Activated naive CD4-positive, alpha-beta T cell treated with anti-CD3 and anti-CD28 coated beads, Interleukin-2, amount 50 U/mL, for 72 hours (primary cell): ENCODE measurements around the gene MMP25. TPM values are rescaled to one million over a fixed set of nuclear protein-coding genes. Genes with fewer than 3 reads are reported as not detected.
A peak's percentile ranks its signal among the peaks of the same experiment; 100 is the strongest.

Source experiments
- ATAC-seq, 2 donors: fragments of 150-1000 bp; cut with Tn5 transposase; 2 replicates each; pipeline ENCODE4 v1.10.0; 2021; ENCODE audit warnings: mild to moderate bottlenecking in 2 of 2, moderate library complexity in 2 of 2
- DNase-seq, 2 donors: peaks; one replicate each; pipeline ENCODE4 v3.0.0; 2021 to 2022; ENCODE audit warnings: low spot score in 2 of 2
- H3K27ac Mint-ChIP-seq, 2 donors: one replicate each; pipeline ENCODE4 v1.8.0; 2022; ENCODE audit warnings: mild to moderate bottlenecking in 2 of 2, mixed read lengths in 2 of 2
- H3K36me3 Mint-ChIP-seq, 2 donors: one replicate each; pipeline ENCODE4 v1.8.0; 2022; ENCODE audit warnings: mixed read lengths in 2 of 2
- H3K9me3 Mint-ChIP-seq, 2 donors: one replicate each; pipeline ENCODE4 v1.8.0; 2022; ENCODE audit warnings: mixed read lengths in 2 of 2
- total RNA-seq, 2 donors: library from RNA; stranded (reverse); gene quantifications; one replicate each; pipeline ENCODE4 v1.2.3, GENCODE V29; 2022

Gene MMP25
- 1 to 10 TPM; 1.8 to 2.0 TPM for total RNA-seq

DNA sequence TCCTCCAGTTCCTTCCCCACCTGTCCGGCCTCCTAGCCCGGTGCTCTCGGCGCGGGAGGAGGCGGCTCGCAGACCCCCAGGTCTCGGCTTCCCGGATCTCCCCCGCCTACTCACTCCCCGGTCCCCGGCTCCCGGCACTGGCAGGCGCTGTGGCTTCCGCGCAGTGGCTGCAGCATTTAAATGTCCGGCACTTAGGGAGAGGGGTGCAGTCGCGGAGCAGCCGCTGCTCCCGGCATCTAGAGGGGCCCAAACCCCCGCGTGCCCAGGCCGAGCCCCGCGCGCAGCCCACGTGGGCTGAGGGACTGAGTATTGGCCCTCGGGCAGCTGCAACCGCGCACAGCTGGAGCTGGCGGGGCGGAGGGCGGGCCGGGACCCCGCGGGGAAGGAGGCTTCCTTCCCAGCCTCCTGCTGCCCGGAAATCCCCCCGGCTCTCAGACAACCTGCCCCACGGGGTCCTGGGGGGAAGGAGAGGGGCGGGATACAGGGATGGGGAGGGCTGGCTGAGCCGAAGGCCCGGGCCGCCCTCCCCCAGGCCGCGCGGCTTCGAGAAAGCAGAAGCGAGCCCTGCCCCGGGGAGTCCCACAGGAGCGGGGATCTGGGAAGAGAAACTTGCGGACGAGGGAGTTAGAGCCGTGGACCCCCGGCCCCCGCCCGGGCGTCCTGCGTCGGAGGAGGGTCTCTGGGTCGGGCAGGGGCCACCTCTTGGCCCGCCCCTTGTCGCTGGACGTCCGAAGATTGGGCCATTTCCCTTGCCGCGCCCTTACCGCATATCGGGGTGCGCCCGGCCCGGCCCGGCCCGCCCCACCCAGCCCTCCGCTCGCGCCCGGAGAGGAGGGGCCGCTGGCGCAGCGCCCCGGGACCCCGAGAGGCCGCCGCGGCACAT is at the start of gene MMP25:
MMP25 (plus strand) TSS at position 804 of the 883 bp plus-strand sequence. CDS start 357 bp downstream, outside the sequence.
- no peak for DNase-seq
- peak; percentile 30 to 53 for ATAC-seq
- H3K9me3 Mint-ChIP-seq, result no peaks in the 10 kb centered on the region
- no peaks in the 10 kb centered on the region for H3K36me3 Mint-ChIP-seq
- peak within 1 kb of the TSS in 1 of 2 donors; percentile 50 for H3K27ac Mint-ChIP-seq

DNA sequence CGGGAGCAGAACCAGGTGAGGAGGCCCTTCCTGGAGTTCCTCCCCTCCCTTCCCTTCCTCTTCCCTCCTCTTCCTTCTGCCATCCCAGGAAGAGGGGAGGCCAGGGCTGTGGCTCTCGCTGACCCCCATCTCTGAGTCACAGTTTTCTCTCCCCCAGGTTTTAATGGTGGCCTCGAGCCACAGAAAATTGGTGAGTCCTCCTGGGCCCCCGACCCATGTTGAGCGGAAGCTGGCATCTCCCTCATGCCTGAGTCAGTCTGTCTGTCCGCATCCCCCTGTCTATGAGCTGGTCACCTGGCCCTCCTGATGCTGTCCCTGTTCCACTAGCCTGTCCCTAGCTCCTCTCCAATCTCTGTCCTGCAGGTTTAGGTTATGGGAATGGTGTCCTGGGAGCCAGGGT is 46.4 kb upstream of the MMP25 start:
- Mint-ChIP-seq H3K36me3 (no peaks in the 10 kb centered on the region), H3K9me3 (no peaks in the 10 kb centered on the region), H3K27ac (no peak overlapping the region)
- no peak for DNase-seq
- ATAC-seq, result no peak

DNA sequence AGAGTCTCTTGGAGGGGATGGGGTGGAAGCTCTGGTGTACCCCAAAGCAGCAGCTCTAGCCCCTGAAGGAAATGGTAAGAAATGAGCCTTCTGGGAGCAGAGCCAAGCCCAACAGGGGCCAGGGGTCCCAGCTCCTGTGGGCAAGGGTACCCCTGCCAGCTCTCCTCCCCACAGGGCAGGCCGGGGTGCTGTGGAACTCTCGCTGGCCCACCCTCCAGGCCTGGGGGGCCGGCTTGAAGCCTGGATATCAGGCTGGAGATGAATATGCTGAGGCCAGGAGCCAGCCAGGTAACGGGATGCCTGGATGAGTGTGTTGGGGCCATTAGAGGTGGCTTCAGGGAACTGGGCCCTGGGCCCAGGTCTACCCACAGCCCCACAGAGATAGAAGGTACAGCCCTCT is 45.8 kb upstream of the MMP25 start:
- no peaks in the 10 kb centered on the region for H3K36me3 Mint-ChIP-seq
- DNase-seq (no peak), ATAC-seq (no peak)
- H3K27ac Mint-ChIP-seq, result no peak overlapping the region
- H3K9me3 Mint-ChIP-seq, result no peaks in the 10 kb centered on the region

- H3K36me3 Mint-ChIP-seq, result no peaks in the 10 kb centered on the region
- ATAC-seq (no peak), DNase-seq (no peak)
- no peaks in the 10 kb centered on the region for H3K9me3 Mint-ChIP-seq
- H3K27ac Mint-ChIP-seq, result no peak overlapping the region
These were observed 45.0 kb upstream of the MMP25 start for GRCh38 chr16:3001316-3001715.

GRCh38 chr16:3003582-3004270 is 42.6 kb upstream of the MMP25 start:
- Mint-ChIP-seq H3K9me3 (no peaks in the 10 kb centered on the region), H3K36me3 (no peaks in the 10 kb centered on the region), H3K27ac (no peak overlapping the region)
- ATAC-seq, result peak; percentile 98 to 99
- DNase-seq, result peak; percentile 96 to 98

- Mint-ChIP-seq H3K36me3 (no peaks in the 10 kb centered on the region), H3K9me3 (no peaks in the 10 kb centered on the region), H3K27ac (no peak overlapping the region)
- ATAC-seq, result peak; percentile 14 to 17
- DNase-seq, result peak in 1 of 2 donors; percentile 26
These were observed 42.0 kb upstream of the MMP25 start for GRCh38 chr16:3004319-3004718.

GRCh38 chr16:3004781-3005284 is 41.5 kb upstream of the MMP25 start:
- H3K9me3 Mint-ChIP-seq, result no peaks in the 10 kb centered on the region
- H3K27ac Mint-ChIP-seq, result no peak overlapping the region
- ATAC-seq (no peak), DNase-seq (no peak)
- no peaks in the 10 kb centered on the region for H3K36me3 Mint-ChIP-seq

DNA sequence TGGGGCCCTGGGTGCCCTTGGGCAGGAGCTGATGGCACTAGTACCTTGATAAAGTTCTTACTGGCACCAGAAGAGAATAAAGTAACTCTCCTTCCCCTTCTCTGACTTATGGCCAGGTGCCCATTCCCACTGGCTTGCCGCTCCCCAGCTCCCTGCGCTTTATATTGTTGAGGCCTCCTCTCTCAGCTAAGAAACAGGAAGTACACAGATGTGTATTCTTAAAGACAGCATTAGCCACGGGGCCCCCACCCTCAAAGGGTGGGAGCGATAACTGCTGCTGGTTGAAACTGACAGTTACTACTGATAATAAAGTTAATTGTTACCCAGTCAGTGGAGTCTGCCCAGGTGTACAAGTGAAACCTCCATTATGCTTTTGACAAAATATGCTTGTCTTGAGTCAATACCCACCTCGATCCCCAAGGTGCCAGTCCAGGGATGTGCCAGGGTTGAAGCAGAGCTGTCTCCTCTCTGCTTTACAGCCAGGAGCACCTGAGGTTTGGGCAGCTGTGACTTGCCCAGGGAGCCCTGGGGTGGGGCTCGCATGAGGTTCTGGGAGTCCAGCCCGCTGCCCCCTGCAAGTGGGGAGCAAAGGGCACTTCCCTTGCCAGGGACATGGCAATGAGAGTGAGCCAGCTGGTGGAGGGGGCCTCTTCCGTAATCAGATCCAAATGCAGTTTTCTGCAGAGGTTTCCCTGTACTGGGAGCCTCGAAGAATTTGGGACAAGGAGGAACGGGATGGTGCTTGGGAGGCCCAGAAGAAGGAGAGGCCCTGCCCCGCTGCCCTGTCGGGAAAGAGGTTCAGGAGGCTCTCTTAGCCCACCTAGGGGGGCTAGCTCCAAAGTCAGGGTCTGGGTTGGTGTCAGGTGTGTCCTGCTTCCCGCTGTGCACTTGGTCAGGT is 39.1 kb upstream of the MMP25 start:
- no peaks in the 10 kb centered on the region for H3K9me3 Mint-ChIP-seq
- no peak for DNase-seq

GRCh38 chr16:3007957-3008689 is 38.2 kb upstream of the MMP25 start:
- ATAC-seq (no peak), DNase-seq (no peak)
- Mint-ChIP-seq H3K36me3 (no peaks in the 10 kb centered on the region), H3K9me3 (no peaks in the 10 kb centered on the region), H3K27ac (no peak overlapping the region)

More for the DNA sequence above, 39.1 kb upstream of the MMP25 start:
- Mint-ChIP-seq H3K36me3 (no peaks in the 10 kb centered on the region), H3K27ac (no peak overlapping the region)
- ATAC-seq, result no peak

- DNase-seq (no peak), ATAC-seq (no peak)
- Mint-ChIP-seq H3K36me3 (no peaks in the 10 kb centered on the region), H3K27ac (no peak overlapping the region), H3K9me3 (no peaks in the 10 kb centered on the region)
These were observed 37.7 kb upstream of the MMP25 start for GRCh38 chr16:3008690-3009037.

DNA sequence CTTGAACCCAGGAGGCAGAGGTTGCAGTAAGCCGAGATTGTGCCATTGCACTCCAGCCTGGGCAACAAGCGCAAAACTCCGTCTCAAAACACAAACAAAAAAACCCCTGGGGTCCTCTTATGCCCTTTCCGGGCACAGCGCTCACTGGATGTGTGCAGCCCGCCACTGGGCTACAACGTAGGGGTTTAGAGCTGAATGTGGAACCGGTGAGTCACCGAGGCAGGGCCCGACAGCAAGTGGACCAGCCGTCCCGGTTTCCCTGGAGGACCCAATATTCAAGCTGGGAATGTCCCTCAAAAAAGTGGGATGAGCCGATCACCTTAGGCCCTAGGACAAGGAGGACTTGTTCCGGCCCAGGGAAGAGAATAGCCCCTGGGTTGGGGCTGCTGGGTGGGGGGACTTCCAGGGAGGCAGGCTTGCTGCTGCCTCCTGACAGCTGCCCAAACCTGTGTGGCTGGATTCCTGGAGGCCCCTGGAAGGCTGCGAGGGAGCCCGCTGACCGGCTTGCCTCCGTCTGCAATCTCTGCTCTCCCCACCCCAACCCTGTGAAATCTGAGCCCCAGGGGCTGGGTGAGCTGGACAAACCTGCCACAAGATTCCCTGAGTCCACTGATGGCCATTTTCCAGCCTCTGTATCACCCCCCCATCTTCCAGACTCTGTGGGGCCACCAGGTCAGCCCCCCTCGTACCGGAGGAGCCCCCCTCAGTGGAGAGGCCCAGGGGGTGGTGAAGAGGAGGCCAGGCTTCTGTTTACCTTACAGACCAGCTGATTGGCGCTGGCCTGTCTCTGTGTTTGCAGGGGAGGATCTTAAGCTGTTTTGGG is 36.6 kb upstream of the MMP25 start:
- Mint-ChIP-seq H3K36me3 (no peaks in the 10 kb centered on the region), H3K9me3 (no peaks in the 10 kb centered on the region), H3K27ac (no peak overlapping the region)
- DNase-seq (no peak), ATAC-seq (no peak)

- no peaks in the 10 kb centered on the region for H3K36me3 Mint-ChIP-seq
- no peak overlapping the region for H3K27ac Mint-ChIP-seq
- ATAC-seq (no peak), DNase-seq (no peak)
- H3K9me3 Mint-ChIP-seq, result no peaks in the 10 kb centered on the region
These were observed 35.9 kb upstream of the MMP25 start for GRCh38 chr16:3010510-3010909.

- Mint-ChIP-seq H3K9me3 (no peaks in the 10 kb centered on the region), H3K27ac (no peak overlapping the region), H3K36me3 (no peaks in the 10 kb centered on the region)
- DNase-seq (no peak), ATAC-seq (no peak)
These were observed 34.1 kb upstream of the MMP25 start for GRCh38 chr16:3012246-3012645.

- ATAC-seq (no peak), DNase-seq (no peak)
- no peaks in the 10 kb centered on the region for H3K9me3 Mint-ChIP-seq
- H3K36me3 Mint-ChIP-seq, result no peaks in the 10 kb centered on the region
- no peak within 1 kb of the TSS for H3K27ac Mint-ChIP-seq
These were observed 33.4 kb upstream of the MMP25 start, which contains the start of gene CLDN9 for GRCh38 chr16:3012828-3013420. TSS of gene CLDN9 (plus strand) at chr16:3012923. CDS start at chr16:3013363, 440 bp downstream.

- Mint-ChIP-seq H3K9me3 (no peaks in the 10 kb centered on the region), H3K27ac (no peak overlapping the region), H3K36me3 (no peaks in the 10 kb centered on the region)
- DNase-seq (no peak), ATAC-seq (no peak)
These were observed 32.8 kb upstream of the MMP25 start for GRCh38 chr16:3013491-3013951.
